GM19023 (cell line): ENCODE measurements around the gene CENPH.
"Not testable (repeated sequence)": the region's sequence is repeated elsewhere in the genome, so short reads cannot be mapped to it uniquely, and the experiment has no call there.

Experiments
- ATAC-seq: cut with Tn5 transposase; IDR thresholded peaks from one replicate; pipeline ENCODE4 v1.9.1; 2021; ENCODE audit warnings: mild to moderate bottlenecking, moderate library complexity; ENCODE audit not compliant: unreplicated experiment

CENPH gene

GRCh38 chr5:69206528-69207190 lies 17.3 kb downstream of the CENPH start:
- no peak for ATAC-seq

GRCh38 chr5:69209602-69210001 lies 20.2 kb downstream of the CENPH start:
- ATAC-seq, result no peak

DNA sequence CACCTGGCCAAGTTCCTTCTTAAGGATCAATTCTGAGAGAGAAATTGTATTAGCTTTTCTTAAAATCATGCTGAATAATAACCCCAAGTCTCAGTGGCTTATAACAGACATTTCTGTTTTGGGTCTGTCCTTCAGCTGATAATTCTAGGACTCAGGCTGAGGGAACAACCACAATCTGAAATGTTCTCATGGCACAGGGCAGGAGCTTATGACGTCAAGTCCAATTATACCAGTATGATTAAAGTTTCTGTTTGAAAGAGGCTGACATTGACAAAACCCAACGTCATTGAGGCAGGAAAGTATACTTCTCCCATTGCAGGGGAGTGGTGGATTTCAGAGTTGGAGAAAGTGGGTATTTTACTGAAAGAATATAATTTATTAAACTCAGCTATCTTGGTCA lies 21.8 kb downstream of the CENPH start:
- no peak for ATAC-seq

DNA sequence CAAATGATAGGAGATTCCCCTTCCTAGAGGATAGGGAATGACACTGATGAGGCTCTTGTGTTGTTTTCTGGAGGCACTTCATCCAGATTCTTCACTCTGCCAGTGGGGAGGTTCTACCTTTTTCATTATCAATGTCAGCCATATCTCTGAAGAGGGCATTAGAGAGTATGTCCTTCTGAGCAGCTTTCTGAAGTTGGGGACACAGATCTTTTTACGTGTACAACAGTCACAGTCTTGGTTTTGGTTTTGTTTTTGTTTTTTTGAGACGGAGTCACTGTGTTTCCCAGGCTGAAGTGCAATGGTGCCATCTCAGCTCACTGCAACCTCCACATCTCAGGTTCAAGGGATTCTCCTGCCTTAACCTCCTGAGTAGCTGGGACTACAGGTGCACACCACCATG lies 22.6 kb downstream of the CENPH start:
- no peak for ATAC-seq

- no peak for ATAC-seq
Measured at GRCh38 chr5:69213513-69214215, 24.3 kb downstream of the CENPH start.

- no peak for ATAC-seq
Measured at GRCh38 chr5:69217151-69217511, 27.7 kb downstream of the CENPH start.

- ATAC-seq, result peak; percentile 94
Measured at GRCh38 chr5:69217548-69218526, 28.5 kb downstream of the CENPH start.

DNA sequence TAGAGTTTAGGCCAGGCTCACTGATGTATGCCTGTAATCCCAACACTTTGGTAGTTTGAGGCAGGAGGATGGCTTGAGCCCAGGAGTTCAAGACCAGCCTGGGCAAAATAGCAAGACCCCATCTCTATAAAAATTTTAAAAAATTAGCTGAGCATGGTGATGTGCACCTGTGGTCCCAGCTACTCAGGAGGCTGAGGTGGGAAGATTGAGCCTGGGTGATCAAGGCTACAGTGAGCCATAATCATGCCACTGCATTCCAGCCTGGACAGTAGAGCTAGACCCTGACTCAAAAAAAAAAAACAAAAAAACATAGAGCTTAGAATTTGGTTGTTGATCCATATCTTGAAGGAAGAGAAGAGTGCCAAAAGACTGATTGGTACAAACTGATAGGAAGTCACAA lies 30.6 kb downstream of the CENPH start:
- ATAC-seq, result no peak

DNA sequence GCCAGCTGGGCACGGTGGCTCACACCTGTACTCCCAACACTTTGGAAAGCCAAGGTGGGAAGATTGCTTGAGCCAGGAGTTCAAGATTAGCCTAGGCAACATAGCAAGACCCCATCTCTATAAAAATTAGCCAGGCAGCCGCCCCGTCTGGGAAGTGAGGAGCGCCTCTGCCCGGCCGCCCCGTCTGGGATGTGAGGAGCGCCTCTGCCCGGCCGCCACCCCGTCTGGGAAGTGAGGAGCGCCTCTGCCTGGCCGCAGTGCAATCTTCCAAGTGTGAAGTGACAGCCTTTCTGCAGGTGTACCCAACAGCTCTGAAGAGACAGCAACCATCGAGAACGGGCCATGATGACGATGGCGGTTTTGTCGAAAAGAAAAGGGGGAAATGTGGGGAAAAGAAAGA lies 31.0 kb downstream of the CENPH start:
- ATAC-seq, result not testable (repeated sequence)

- ATAC-seq, result not testable (repeated sequence)
Measured at GRCh38 chr5:69220833-69221232, 31.4 kb downstream of the CENPH start.

- ATAC-seq, result no peak
Measured at GRCh38 chr5:69224520-69224919, 35.1 kb downstream of the CENPH start.

GRCh38 chr5:69225860-69226259 lies 36.5 kb downstream of the CENPH start:
- no peak for ATAC-seq

GRCh38 chr5:69230181-69230580 lies 40.8 kb downstream of the CENPH start:
- ATAC-seq, result no peak

DNA sequence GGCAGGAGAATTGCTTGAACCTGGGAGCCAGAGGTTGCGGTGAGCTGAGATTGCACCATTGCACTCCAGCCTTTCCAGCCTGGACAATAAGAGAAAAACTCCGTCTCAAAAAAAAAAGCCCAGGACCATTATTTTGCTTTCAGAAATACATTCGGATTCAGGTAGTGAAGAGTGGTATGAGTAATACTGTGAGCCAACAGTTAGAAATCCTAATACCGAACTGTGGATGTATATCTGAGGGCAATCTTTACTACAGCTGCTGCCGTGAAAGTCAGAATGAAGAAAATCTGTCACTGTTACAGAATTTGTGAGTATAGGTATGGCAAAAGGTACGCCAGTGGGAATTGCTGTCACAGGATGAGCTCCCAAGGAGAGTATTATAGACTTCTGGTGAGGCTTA lies 41.9 kb downstream of the CENPH start:
- ATAC-seq, result no peak

GRCh38 chr5:69231851-69232250 lies 42.5 kb downstream of the CENPH start:
- no peak for ATAC-seq

GRCh38 chr5:69234457-69235268 lies 45.3 kb downstream of the CENPH start, which contains the start of gene CDK7:
TSS of gene CDK7 (plus strand) at chr5:69234886. CDS start at chr5:69234976, 90 bp downstream.
- ATAC-seq, result peak; percentile 99

DNA sequence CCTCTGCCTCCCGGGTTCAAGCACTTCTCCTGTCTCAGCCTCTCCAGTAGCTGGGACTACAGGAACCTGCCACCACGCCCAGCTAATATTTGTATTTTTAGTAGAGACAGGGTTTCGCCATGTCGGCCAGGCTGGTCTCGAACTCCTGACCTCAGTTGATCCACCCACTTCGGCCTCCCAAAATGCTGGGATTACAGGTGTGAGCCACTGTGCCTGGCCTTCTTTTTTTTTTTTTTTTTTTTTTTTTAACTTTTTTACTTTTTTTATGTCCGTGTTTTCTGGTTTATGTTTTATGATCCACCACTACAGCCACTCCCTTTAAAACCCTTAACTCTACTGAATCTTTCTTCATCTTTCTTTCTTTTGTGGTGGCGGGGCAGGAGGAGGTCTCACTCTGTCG lies 47.4 kb downstream of the CENPH start:
- ATAC-seq, result not testable (repeated sequence)

- no peak for ATAC-seq
Measured at GRCh38 chr5:69237877-69238276, 48.5 kb downstream of the CENPH start.

GRCh38 chr5:69238760-69239251 lies 49.4 kb downstream of the CENPH start:
- no peak for ATAC-seq

GRCh38 chr5:69242215-69242927 lies 53.0 kb downstream of the CENPH start:
- ATAC-seq, result no peak
